PFSK-1 (cell line): ENCODE measurements around the gene PLCH2.

Experiments used
- TAF1 ChIP-seq: IDR thresholded peaks from 2 replicates; pipeline ENCODE4 v1.6.1; 2012; ENCODE audit warnings: low read length, control low read depth, borderline replicate concordance; ENCODE audit not compliant: insufficient read depth
- TF ChIP-seq, protein P1 (sequence below), 2 experiments: IDR thresholded peaks; 2 replicates each; pipeline versions ENCODE4 v1.6.1 to v1.8.0; 2011 to 2012; ENCODE audit warnings: low read depth in 2 of 2, low read length in 2 of 2, control low read depth in 1 of 2, inconsistent platforms in 1 of 2, mild to moderate bottlenecking in 1 of 2, moderate library complexity in 1 of 2; ENCODE audit not compliant: insufficient read depth in 1 of 2

DNA sequence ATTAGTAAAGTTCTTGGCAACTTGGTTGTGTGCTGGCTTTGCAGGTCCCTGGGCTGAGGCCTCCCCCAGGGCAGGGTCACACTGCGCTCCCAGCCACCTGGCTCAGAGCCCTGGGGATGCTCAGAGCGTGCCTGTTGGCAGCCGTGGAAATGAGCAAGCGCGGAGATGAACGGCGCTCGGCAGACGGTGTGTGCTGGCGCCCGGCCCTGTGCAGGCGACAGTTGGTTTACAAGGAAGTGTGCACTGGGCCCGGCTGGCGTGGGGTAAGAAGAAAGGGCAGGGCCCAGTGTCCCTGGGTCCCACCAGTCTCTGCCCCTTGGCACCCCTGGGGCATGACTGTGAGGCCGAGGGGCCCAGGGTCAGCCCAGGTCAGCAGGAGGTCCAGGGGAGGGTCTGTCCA is 38.1 kb upstream of the PLCH2 start:
- TF ChIP-seq TAF1 = no peak
- TF ChIP-seq, protein P1, sequence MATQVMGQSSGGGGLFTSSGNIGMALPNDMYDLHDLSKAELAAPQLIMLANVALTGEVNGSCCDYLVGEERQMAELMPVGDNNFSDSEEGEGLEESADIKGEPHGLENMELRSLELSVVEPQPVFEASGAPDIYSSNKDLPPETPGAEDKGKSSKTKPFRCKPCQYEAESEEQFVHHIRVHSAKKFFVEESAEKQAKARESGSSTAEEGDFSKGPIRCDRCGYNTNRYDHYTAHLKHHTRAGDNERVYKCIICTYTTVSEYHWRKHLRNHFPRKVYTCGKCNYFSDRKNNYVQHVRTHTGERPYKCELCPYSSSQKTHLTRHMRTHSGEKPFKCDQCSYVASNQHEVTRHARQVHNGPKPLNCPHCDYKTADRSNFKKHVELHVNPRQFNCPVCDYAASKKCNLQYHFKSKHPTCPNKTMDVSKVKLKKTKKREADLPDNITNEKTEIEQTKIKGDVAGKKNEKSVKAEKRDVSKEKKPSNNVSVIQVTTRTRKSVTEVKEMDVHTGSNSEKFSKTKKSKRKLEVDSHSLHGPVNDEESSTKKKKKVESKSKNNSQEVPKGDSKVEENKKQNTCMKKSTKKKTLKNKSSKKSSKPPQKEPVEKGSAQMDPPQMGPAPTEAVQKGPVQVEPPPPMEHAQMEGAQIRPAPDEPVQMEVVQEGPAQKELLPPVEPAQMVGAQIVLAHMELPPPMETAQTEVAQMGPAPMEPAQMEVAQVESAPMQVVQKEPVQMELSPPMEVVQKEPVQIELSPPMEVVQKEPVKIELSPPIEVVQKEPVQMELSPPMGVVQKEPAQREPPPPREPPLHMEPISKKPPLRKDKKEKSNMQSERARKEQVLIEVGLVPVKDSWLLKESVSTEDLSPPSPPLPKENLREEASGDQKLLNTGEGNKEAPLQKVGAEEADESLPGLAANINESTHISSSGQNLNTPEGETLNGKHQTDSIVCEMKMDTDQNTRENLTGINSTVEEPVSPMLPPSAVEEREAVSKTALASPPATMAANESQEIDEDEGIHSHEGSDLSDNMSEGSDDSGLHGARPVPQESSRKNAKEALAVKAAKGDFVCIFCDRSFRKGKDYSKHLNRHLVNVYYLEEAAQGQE (IDR thresholded peaks at IDR 0.05; ENCODE audit: insufficient read depth in 1 of 2, low read depth in 2 of 2, low read length in 2 of 2) = no peak
